Duodenal mucosa (tissue), 2 donors: ENCODE measurements around the gene HOXB8.

Experiments
- H3K27ac ChIP-seq: one replicate; pipeline ENCODE4 v1.7.0; 2013; ENCODE audit warnings: low read depth, low read length
- H3K27me3 ChIP-seq, 2 donors: one replicate each; pipeline ENCODE4 v1.7.0; 2013; ENCODE audit warnings: low read length in 2 of 2, control low read depth in 1 of 2; ENCODE audit not compliant: insufficient read depth in 2 of 2, control insufficient read depth in 1 of 2
- H3K36me3 ChIP-seq, 2 donors: one replicate each; pipeline ENCODE4 v1.7.0; 2013; ENCODE audit warnings: low read length in 2 of 2, control low read depth in 1 of 2; ENCODE audit not compliant: insufficient read depth in 2 of 2, control insufficient read depth in 1 of 2
- H3K4me1 ChIP-seq, 2 donors: one replicate each; pipeline ENCODE4 v1.7.0; 2013; ENCODE audit warnings: low read length in 2 of 2, control low read depth in 1 of 2; ENCODE audit not compliant: insufficient read depth in 2 of 2, control insufficient read depth in 1 of 2
- H3K4me3 ChIP-seq, 2 donors: one replicate each; pipeline ENCODE4 v1.7.0; 2013; ENCODE audit warnings: low read length in 2 of 2, low read depth in 1 of 2
- H3K9ac ChIP-seq, 2 donors: one replicate each; pipeline ENCODE4 v1.7.0; 2013; ENCODE audit warnings: low read length in 2 of 2, low read depth in 1 of 2
- H3K9me3 ChIP-seq, 2 donors: one replicate each; pipeline ENCODE4 v1.7.0; 2013; ENCODE audit warnings: low read length in 2 of 2, control low read depth in 1 of 2; ENCODE audit not compliant: control insufficient read depth in 1 of 2

HOXB8 gene

DNA sequence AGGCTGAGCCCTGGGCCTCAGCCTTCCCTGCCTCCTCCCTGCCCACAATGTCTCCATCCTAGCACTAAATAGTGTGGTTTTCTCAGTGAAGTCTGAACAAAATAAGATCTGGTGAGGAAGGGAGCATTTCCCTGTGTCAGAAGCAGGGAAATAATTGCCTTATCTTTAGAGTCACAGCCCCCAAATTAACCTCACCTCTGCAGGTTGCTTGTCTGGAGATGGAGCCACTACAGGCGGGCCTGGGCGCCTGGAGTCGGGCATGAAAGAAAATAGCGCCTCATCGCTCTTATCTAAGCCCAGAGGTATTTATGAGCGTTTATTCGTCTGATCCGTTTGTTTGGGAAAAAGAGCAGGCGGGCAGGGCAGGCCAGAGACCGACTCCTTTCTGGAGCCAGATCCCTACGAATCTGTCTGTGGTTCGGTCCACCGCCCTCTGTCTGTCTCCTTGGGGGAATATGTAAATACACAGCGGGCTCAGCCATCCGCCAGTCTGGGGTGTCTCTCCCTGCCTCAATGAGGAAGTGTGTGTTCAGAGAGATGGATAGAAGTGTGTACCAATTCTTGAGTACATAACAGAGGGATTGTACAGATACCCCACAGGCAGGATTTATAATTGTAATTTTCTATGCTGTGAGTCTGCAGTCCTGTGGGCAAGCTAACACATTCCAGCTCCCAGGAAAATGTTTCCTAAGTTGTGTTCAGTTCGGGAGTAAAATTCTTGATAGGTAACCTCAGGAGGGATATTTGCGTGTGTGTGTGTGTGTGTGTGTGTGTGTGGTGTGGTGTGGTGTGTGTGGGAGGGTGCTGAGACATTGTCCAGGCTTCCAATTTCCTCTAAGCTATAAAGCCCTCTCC, 14.6 kb downstream of the HOXB8 start:
- Histone ChIP-seq H3K4me3 (no peak overlapping the region), H3K9ac (no peak overlapping the region), H3K4me1 (peaks cover 22 to 25% of the 10 kb centered on the region in 2 donors), H3K36me3 (no peaks in the 10 kb centered on the region), H3K9me3 (no peaks in the 10 kb centered on the region), H3K27me3 (peaks cover 86 to 95% of the 10 kb centered on the region in 2 donors), H3K27ac (no peak overlapping the region)

DNA sequence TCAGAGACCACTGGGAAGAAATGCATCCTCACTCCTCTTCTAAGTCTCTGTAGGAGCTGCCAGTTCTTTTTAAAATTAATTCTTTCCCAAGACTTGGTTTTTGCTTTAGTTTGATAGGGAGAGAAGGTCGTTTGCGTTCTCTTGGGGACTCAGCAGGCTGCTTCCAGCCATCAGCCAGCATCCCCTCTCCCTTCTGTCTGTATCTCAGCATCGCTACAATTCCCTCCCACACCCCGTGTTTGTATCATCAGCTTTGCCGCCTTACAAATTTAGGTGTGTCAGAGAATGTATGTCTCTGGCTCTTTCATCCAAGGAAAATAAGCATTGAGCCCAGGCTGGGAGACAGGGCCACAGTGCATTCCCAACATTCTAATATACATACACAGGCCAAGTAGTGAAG, 15.7 kb downstream of the HOXB8 start:
- Histone ChIP-seq H3K9ac (no peak overlapping the region), H3K27ac (no peak overlapping the region)

DNA sequence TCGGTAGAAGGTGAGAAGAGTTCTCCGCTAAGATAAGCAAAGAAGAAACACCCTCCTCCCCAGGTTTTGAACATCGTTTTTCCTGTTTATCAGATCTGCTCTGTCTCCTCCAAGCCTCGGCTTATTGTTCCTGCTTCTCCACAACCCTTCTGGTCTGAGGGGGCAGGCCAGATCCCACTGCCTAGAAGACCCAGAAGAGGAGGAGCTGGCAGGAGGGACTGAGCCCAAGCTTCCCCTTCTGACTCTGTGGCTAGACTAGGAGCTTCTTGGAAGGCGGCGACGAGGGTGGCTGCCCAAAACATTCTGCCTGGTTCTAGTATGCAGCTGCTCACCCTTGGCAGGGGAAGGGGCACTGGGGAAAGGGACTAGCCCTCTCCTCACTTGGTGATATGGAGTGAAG, 16.4 kb downstream of the HOXB8 start:
- Histone ChIP-seq H3K27ac (no peak overlapping the region), H3K9ac (peak overlapping the region in 1 of 2 donors; percentile 35), H3K27me3 (peaks cover 85 to 94% of the 10 kb centered on the region in 2 donors), H3K4me3 (peak overlapping the region in 1 of 2 donors; percentile 66), H3K36me3 (no peaks in the 10 kb centered on the region), H3K4me1 (peaks cover 22 to 32% of the 10 kb centered on the region in 2 donors), H3K9me3 (no peaks in the 10 kb centered on the region)

More for the DNA sequence above, 15.7 kb downstream of the HOXB8 start:
- H3K4me3 ChIP-seq, result no peak overlapping the region
- H3K36me3 ChIP-seq, result no peaks in the 10 kb centered on the region
- peaks cover 22 to 32% of the 10 kb centered on the region in 2 donors for H3K4me1 ChIP-seq
- peaks cover 85 to 95% of the 10 kb centered on the region in 2 donors for H3K27me3 ChIP-seq
- H3K9me3 ChIP-seq, result no peaks in the 10 kb centered on the region

DNA sequence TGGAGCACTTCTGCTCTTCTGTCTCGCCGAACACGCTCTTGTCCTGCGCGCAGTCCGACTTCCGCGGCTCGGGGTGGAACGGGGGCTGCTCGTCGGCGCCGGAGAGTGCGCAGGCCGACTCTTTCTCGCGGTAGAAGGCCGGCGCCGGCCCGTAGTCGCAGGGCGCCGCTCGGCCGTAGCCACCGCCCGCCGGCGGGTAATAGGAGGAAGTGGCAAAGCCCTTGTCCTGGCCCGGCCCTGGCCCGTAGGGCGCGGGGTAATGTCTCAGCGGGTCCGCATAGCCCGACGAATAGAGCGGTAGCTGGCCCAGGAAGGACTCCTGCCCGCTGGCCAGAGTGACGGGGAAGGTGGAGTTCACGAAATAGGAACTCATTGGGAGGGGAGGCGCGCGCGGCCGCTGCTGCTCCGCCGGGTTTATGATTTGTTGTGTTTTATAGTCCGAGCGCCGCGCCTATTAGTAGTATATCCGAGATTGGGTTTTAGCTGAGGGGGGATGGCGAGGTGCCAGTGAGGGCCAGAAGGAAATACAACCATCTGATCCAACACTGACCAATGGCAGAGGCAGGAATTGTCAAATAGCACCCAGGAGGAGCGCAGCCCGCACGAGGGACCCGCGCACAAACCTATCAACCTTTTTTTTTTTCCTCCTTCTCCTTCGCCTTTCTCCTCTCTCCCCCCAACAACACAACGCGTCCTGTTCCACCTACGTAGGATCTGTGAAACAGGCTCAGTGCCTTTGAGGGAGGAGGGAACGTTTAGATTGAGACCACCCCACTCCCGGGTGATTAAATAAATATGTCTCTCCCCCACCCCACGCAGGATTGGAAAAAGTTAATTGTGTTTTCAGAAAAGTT, 17.1 kb downstream of the HOXB8 start:
- Histone ChIP-seq H3K27me3 (peaks cover 86 to 93% of the 10 kb centered on the region in 2 donors), H3K9me3 (no peaks in the 10 kb centered on the region), H3K27ac (peak overlapping the region; percentile 73)

DNA sequence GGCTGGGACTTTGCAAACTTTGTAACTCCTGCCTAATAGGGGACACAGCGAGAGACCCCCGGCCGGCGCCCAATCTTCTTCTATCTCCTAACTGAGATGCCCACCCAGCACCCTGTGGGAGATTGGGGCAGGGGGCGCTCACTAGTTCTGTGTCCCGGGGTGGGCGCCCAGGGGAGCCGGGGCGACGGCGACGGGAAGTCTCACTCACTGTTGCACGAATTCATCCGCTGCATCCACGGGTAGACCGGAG, 17.6 kb downstream of the HOXB8 start:
- peaks cover 88 to 91% of the 10 kb centered on the region in 2 donors for H3K27me3 ChIP-seq
- H3K4me1 ChIP-seq, result peaks cover 18 to 32% of the 10 kb centered on the region in 2 donors
- H3K36me3 ChIP-seq, result no peaks in the 10 kb centered on the region
- peak overlapping the region; percentile 61 to 66 for H3K4me3 ChIP-seq
- H3K9me3 ChIP-seq, result no peaks in the 10 kb centered on the region
- peak overlapping the region; percentile 35 to 51 for H3K9ac ChIP-seq
- peak overlapping the region; percentile 73 for H3K27ac ChIP-seq

More for the DNA sequence above, 17.1 kb downstream of the HOXB8 start:
- peak overlapping the region; percentile 35 to 51 for H3K9ac ChIP-seq
- H3K4me1 ChIP-seq, result peaks cover 22 to 32% of the 10 kb centered on the region in 2 donors
- peak overlapping the region; percentile 61 to 66 for H3K4me3 ChIP-seq
- H3K36me3 ChIP-seq, result no peaks in the 10 kb centered on the region

DNA sequence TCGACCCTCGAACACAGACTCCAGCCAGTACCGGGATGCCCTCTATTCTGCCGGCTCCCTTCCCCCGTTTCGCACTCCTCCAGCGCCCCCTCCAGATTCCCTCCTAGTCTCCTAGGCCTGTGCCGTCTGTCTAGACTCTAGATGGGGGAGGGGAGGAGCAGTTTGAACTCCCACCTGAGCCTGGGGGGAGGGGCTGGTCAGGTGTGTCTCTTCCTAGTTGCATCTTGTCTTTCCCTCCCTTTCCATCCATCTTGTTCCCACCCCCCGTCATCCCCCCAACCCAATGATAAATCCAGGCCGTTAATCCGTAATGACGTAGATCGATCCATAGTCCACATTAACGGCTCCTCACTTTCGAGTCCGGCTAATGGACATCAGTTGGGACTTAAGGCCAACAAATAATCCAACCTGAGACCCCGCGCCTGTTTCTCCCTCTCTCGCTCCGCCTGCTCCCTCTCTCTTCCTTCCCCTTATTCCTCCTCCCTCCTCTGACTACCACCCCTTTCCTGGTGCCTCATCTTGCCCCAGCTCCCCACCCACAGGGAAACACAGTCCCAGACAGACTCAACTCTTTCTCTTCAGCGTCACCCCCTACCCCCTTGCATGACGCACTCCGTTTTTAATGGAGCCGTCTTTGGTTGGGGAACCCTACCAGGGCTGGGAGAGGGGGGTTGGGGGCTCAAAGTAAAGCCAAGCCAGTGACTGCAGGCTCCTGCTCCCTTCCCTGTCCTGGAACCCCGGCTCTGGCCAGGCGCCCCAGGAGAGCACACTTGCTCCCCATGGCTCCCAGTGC, 18.2 kb downstream of the HOXB8 start:
- Histone ChIP-seq H3K4me3 (peak overlapping the region; percentile 61 to 66), H3K27me3 (peaks cover 91 to 92% of the 10 kb centered on the region in 2 donors), H3K4me1 (peaks cover 13 to 31% of the 10 kb centered on the region in 2 donors), H3K9me3 (no peaks in the 10 kb centered on the region), H3K9ac (peak overlapping the region; percentile 23 to 25), H3K27ac (peak overlapping the region; percentile 73), H3K36me3 (no peaks in the 10 kb centered on the region)

DNA sequence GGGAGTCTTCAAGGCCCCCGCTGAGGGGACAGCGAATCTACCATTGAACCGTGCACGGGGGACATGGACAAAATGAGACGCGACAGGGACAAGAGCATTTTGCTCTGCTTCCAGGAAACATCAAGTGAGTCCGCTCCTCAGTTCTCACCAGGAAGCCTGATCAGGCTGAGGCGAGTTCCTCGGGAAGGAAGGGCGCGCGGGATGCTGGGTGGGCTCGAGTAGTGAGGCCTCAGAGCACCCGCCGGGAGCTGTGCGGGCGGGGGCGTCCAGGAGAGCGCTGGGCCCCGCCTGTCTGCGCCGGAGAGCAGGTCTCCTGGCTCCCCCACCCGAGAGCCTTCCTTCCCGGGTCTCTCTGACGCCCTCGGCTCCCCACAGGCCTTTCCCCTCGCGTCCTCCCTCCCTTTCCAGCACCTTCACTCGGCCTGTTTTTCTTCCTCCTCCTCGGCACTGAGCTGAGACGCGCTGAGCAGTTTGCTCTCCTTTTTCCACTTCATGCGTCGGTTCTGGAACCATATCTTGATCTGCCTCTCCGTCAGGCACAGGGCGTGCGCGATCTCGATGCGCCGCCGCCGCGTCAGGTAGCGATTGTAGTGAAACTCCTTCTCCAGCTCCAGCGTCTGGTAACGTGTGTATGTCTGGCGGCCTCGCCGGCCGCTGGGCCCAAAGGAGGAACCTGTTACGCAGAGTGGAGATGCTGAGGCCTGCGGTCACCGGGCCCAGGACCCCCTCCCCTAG, 18.9 kb downstream of the HOXB8 start:
- Histone ChIP-seq H3K9ac (peak overlapping the region in 1 of 2 donors; percentile 25), H3K4me3 (peak overlapping the region; percentile 61 to 66), H3K27ac (peak overlapping the region; percentile 39), H3K4me1 (peaks cover 8 to 25% of the 10 kb centered on the region in 2 donors), H3K36me3 (no peaks in the 10 kb centered on the region), H3K9me3 (no peaks in the 10 kb centered on the region), H3K27me3 (peaks cover 90% of the 10 kb centered on the region in 2 donors)

DNA sequence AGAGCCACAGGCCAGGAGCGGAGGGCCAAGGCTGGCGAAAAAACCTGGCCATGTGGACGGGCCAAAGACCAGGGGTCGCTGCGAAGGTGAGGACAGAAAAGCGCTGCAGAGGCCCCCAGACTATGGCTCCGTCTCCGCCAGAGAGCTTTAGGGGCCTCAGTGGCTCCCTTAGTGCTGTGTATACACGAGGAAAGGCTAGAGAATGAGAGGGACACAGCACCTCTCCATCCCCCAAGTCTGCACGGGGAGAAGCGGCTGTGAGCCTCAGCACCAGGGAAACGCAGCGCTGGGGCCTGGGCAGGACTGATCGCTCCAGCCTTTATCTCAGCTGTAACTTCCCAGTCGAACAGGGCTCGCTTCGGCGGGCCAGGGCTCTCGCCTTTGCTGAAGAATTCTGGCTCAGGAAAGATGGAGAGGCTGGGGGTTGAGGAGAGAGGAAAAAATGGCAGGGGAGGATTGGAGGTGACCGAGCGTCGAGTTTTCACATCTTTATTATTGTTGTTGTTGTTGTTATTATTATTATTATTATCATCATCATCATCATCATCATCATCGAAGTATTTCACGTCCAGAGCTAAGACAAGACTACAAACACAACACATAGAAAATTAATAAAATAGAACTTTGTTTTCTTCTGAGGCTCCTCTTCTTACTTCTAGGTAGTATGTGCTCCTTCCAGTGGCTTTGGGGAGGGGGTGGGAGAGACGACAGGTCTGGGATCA, 19.7 kb downstream of the HOXB8 start:
- Histone ChIP-seq H3K27me3 (peaks cover 89 to 90% of the 10 kb centered on the region in 2 donors), H3K27ac (no peak overlapping the region), H3K9ac (no peak overlapping the region)

More for the DNA sequence above, 19.7 kb downstream of the HOXB8 start:
- Histone ChIP-seq H3K36me3 (no peaks in the 10 kb centered on the region), H3K9me3 (no peaks in the 10 kb centered on the region), H3K4me1 (peaks cover 8 to 25% of the 10 kb centered on the region in 2 donors), H3K4me3 (peak overlapping the region in 1 of 2 donors; percentile 3)
